Suprapubic skin (tissue), 3 donors: ENCODE results near the gene MTMR6.

Source experiments
- CTCF ChIP-seq, 2 donors: fragments of 200-600 bp in 1 of 2; fragments of 450-650 bp in 1 of 2; sonication (generic) in 1 of 2; IDR thresholded peaks; one replicate each; pipeline ENCODE4 v1.5.1; 2016 to 2019; ENCODE audit warnings: antibody characterized with exemption in 2 of 2, mild to moderate bottlenecking in 1 of 2, moderate library complexity in 1 of 2
- EP300 ChIP-seq: sonication (generic); formaldehyde crosslinking; IDR thresholded peaks from one replicate; pipeline ENCODE4 v1.6.1; 2017; ENCODE audit warnings: antibody characterized with exemption

- no peak for TF ChIP-seq CTCF (IDR thresholded peaks at IDR 0.05)
- no peak for TF ChIP-seq EP300
Measured at GRCh38 chr13:25280396-25280795, 6.9 kb downstream of the MTMR6 start.
